GM19468 (cell line): ENCODE results near the gene SLC27A6.

ENCODE experiments used
- ATAC-seq: cut with Tn5 transposase; IDR thresholded peaks from one replicate; pipeline ENCODE4 v1.9.1; 2021; ENCODE audit warnings: mild to moderate bottlenecking, moderate library complexity, moderate number of reproducible peaks; ENCODE audit not compliant: unreplicated experiment; ENCODE audit errors: extremely low read depth

The SLC27A6 gene

GRCh38 chr5:129057329-129057728 is 92.0 kb downstream of the SLC27A6 start:
- no peak for ATAC-seq

GRCh38 chr5:129061849-129062248 is 96.6 kb downstream of the SLC27A6 start:
- no peak for ATAC-seq

GRCh38 chr5:129063483-129064113 is 98.3 kb downstream of the SLC27A6 start:
- no peak for ATAC-seq

- ATAC-seq: no peak
These were observed 100.4 kb downstream of the SLC27A6 start for GRCh38 chr5:129065721-129066120.

GRCh38 chr5:129067745-129068144 is 102.5 kb downstream of the SLC27A6 start:
- ATAC-seq: no peak

GRCh38 chr5:129069292-129069691 is 104.0 kb downstream of the SLC27A6 start:
- ATAC-seq: peak; percentile 77

GRCh38 chr5:129073111-129073510 is 107.8 kb downstream of the SLC27A6 start:
- ATAC-seq: no peak

GRCh38 chr5:129074903-129075302 is 109.6 kb downstream of the SLC27A6 start:
- ATAC-seq: no peak

GRCh38 chr5:129077433-129078075 is 112.3 kb downstream of the SLC27A6 start:
- no peak for ATAC-seq

- ATAC-seq: no peak
These were observed 113.0 kb downstream of the SLC27A6 start for GRCh38 chr5:129078247-129078646.

GRCh38 chr5:129078660-129079059 is 113.4 kb downstream of the SLC27A6 start:
- no peak for ATAC-seq

- no peak for ATAC-seq
These were observed 114.2 kb downstream of the SLC27A6 start for GRCh38 chr5:129079496-129079895.

- no peak for ATAC-seq
These were observed 115.5 kb downstream of the SLC27A6 start for GRCh38 chr5:129080766-129081165.

- ATAC-seq: no peak
These were observed 117.2 kb downstream of the SLC27A6 start for GRCh38 chr5:129082225-129083136.
